ENCODE results near the gene ZNF750. TPM values are rescaled to one million over a fixed set of nuclear protein-coding genes. Genes with fewer than 3 reads are reported as not detected.

The ZNF750 gene
- total and polyA plus RNA-seq, 2 donors (not counting 3 experiments of a cell fraction or from before 2014, with no cell fraction given): 0.15 to 0.80 TPM

DNA sequence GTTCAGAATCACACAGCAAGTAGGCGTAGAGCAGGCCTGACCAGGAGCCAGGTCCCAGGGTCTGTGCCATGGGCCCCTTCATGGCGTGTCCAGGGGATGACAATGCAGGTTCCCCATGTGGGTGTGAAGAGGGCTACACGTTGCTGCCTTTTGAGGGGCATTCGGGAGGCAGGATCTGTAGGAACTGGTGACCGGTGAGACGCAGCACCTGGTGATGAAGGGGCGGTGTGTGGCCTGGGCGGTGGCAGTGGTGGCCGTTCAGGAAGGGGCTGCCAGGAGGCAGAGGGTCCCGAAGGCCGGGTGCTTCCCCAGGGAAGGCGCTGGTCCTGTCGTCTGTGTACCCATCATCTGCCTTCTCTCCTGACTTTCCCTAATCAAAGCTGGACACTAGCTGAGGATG lies 34.6 kb downstream of the ZNF750 start:
- CTCF ChIA-PET: interaction anchor here (0.9 to 3.6 kb wide), 2 partner anchors 19 to 24 kb away, joined by 3 to 13 read pairs; no protein-coding TSS in a partner anchor
- H3K9ac ChIP-seq (replicated peaks; ENCODE audit: extremely low read depth, insufficient read depth, low read length): no peak overlapping the region
- FAIRE-seq: no peak
- peaks cover 7% of the 10 kb centered on the region for H3K4me1 ChIP-seq (ENCODE audit: control insufficient read depth, extremely low read depth, insufficient read depth, low read length)
- H3K27me3 ChIP-seq (ENCODE audit: control insufficient read depth in 2 of 2, insufficient read depth in 2 of 2, low read length in 2 of 2): no peaks in the 10 kb centered on the region
- H4K20me1 ChIP-seq (replicated peaks; ENCODE audit: control insufficient read depth, extremely low read depth, insufficient read depth, low read length): no peaks in the 10 kb centered on the region
- dilution Hi-C loops (cut with MboI; ENCODE audit: extremely low pct_ligation_motif_present, low sequenced_read_pairs): no loop called here
- H3K9me1 ChIP-seq (replicated peaks; ENCODE audit: control insufficient read depth, extremely low read depth, insufficient read depth, low read length): no peaks in the 10 kb centered on the region
- TF ChIP-seq, protein P1, sequence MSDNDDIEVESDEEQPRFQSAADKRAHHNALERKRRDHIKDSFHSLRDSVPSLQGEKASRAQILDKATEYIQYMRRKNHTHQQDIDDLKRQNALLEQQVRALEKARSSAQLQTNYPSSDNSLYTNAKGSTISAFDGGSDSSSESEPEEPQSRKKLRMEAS (IDR thresholded peaks at IDR 0.05; ENCODE audit: insufficient read depth, insufficient read length): no peak
- TF ChIP-seq GATA2 (IDR thresholded peaks at IDR 0.05; ENCODE audit: insufficient read depth, insufficient read length, low read depth, low read length) (no peak), EZH2 (IDR thresholded peaks at IDR 0.05; ENCODE audit: borderline replicate concordance, low read depth, low read length, severe bottlenecking) (no peak)
- BruUV-seq (replicated peaks): no TSS peak
- no peaks in the 10 kb centered on the region for H3K79me2 ChIP-seq (ENCODE audit: control insufficient read depth, insufficient read depth, low read length)
- DNase-seq (ENCODE audit: low read depth, low spot score): no peak
- no peak overlapping the region for H3K4me3 ChIP-seq (replicated peaks in 1 of 3; ENCODE audit: insufficient read depth in 1 of 3, low read depth in 1 of 3, low read length in 3 of 3)
- H2AFZ ChIP-seq (ENCODE audit: low read depth, low read length): no peak overlapping the region
- no peak overlapping the region for H3K27ac ChIP-seq (ENCODE audit: insufficient read depth, low read depth, low read length)
- no peak overlapping the region for H3K4me2 ChIP-seq (ENCODE audit: insufficient read depth, low read length)
- H3K9me3 ChIP-seq (replicated peaks; ENCODE audit: control insufficient read depth, insufficient read depth, low read length): no peaks in the 10 kb centered on the region
- POLR2A ChIA-PET: no interaction called here
- intact Hi-C loops (cut with micrococcal nuclease): no loop called here
- H3K36me3 ChIP-seq (ENCODE audit: control insufficient read depth in 2 of 2, extremely low read depth in 1 of 2, insufficient read depth in 2 of 2, low read length in 2 of 2): peaks cover 0 to 2% of the 10 kb centered on the region in 2 experiments

DNA sequence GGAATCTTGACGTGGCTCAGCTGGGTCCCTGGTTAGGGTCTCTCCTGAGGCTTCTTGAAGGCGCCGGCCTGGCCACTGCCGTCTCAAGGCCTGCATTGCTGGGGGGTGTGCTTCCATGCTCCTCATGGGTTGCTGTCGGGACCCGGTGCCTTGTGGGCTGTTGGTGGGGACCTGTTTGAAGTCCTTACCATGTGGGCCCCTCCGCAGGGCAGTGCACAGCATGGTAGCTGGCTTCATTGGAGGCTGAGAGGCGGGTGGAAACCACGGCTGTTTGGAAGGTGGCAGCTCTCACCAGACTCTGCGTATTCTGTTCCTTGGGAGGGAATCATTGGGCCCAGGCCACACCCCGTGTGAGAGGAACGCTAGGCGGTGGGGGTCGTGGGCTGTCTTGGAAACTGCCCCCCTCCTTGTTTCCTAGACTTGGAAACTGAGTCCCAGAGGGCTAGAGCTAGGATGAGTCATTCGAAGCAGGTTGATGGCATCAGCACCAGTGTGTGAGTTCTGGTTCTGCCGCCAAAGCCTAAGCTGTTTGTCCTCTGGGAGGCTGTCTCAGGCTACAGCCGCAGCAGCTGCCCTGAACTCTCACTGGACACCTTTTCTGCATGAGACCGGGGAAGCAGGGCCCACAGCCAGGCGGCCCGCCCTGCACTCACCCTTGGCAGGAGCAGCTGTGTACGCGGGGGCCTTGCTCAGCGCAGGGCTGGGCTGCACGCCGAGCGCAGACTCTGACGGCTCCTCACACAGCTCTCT lies 35.2 kb downstream of the ZNF750 start:
- CTCF ChIA-PET: interaction anchor here (0.9 to 3.6 kb wide), 2 partner anchors 19 to 23 kb away, joined by 3 to 13 read pairs; no protein-coding TSS in a partner anchor
- Histone ChIP-seq H4K20me1 (replicated peaks; ENCODE audit: control insufficient read depth, extremely low read depth, insufficient read depth, low read length) (no peaks in the 10 kb centered on the region), H3K4me1 (ENCODE audit: control insufficient read depth, extremely low read depth, insufficient read depth, low read length) (peaks cover 7% of the 10 kb centered on the region), H3K9me3 (replicated peaks; ENCODE audit: control insufficient read depth, insufficient read depth, low read length) (no peaks in the 10 kb centered on the region), H3K27me3 (ENCODE audit: control insufficient read depth in 2 of 2, insufficient read depth in 2 of 2, low read length in 2 of 2) (no peaks in the 10 kb centered on the region), H3K9ac (replicated peaks; ENCODE audit: extremely low read depth, insufficient read depth, low read length) (no peak overlapping the region), H3K36me3 (ENCODE audit: control insufficient read depth in 2 of 2, extremely low read depth in 1 of 2, insufficient read depth in 2 of 2, low read length in 2 of 2) (peaks cover 0 to 2% of the 10 kb centered on the region in 2 experiments), H3K4me2 (ENCODE audit: insufficient read depth, low read length) (no peak overlapping the region), H3K9me1 (replicated peaks; ENCODE audit: control insufficient read depth, extremely low read depth, insufficient read depth, low read length) (no peaks in the 10 kb centered on the region), H3K4me3 (replicated peaks in 1 of 3; ENCODE audit: insufficient read depth in 1 of 3, low read depth in 1 of 3, low read length in 3 of 3) (no peak overlapping the region), H2AFZ (ENCODE audit: low read depth, low read length) (no peak overlapping the region), H3K27ac (ENCODE audit: insufficient read depth, low read depth, low read length) (no peak overlapping the region), H3K79me2 (ENCODE audit: control insufficient read depth, insufficient read depth, low read length) (no peaks in the 10 kb centered on the region)
- TF ChIP-seq GATA2 (IDR thresholded peaks at IDR 0.05; ENCODE audit: insufficient read depth, insufficient read length, low read depth, low read length) (no peak), MYC (IDR thresholded peaks at IDR 0.05; ENCODE audit: low read depth, low read length) (no peak), FOS (IDR thresholded peaks at IDR 0.05; ENCODE audit: borderline replicate concordance, insufficient read depth, low read length) (no peak), POLR2A (IDR thresholded peaks at IDR 0.05; ENCODE audit: low read depth, low read length) (no peak), EZH2 (IDR thresholded peaks at IDR 0.05; ENCODE audit: borderline replicate concordance, low read depth, low read length, severe bottlenecking) (no peak), POLR2AphosphoS5 (IDR thresholded peaks at IDR 0.05; ENCODE audit: insufficient read depth, low read depth, low read length) (no peak), JUN (IDR thresholded peaks at IDR 0.05; ENCODE audit: borderline replicate concordance, insufficient read depth, insufficient read length, low read depth) (no peak)
- TF ChIP-seq, protein P1 (IDR thresholded peaks at IDR 0.05; ENCODE audit: insufficient read depth, insufficient read length): no peak
- TF ChIP-seq, protein P2, sequence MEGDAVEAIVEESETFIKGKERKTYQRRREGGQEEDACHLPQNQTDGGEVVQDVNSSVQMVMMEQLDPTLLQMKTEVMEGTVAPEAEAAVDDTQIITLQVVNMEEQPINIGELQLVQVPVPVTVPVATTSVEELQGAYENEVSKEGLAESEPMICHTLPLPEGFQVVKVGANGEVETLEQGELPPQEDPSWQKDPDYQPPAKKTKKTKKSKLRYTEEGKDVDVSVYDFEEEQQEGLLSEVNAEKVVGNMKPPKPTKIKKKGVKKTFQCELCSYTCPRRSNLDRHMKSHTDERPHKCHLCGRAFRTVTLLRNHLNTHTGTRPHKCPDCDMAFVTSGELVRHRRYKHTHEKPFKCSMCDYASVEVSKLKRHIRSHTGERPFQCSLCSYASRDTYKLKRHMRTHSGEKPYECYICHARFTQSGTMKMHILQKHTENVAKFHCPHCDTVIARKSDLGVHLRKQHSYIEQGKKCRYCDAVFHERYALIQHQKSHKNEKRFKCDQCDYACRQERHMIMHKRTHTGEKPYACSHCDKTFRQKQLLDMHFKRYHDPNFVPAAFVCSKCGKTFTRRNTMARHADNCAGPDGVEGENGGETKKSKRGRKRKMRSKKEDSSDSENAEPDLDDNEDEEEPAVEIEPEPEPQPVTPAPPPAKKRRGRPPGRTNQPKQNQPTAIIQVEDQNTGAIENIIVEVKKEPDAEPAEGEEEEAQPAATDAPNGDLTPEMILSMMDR (IDR thresholded peaks at IDR 0.05; ENCODE audit: extremely low read depth in 1 of 2, insufficient read depth in 1 of 2, low read depth in 1 of 2, low read length in 2 of 2): no peak
- intact Hi-C loops (cut with micrococcal nuclease) (no loop called here), dilution Hi-C loops (cut with MboI; ENCODE audit: extremely low pct_ligation_motif_present, low sequenced_read_pairs) (no loop called here)
- no TSS peak for BruUV-seq (replicated peaks)
- POLR2A ChIA-PET: no interaction called here
- DNase-seq (ENCODE audit: low read depth, low spot score) (peak; percentile 9), FAIRE-seq (no peak)
